ENCODE results near the gene R3HDM2. TPM values are rescaled to one million over a fixed set of nuclear protein-coding genes. Genes with fewer than 3 reads are reported as not detected.

R3HDM2 gene
- total RNA-seq, 4 donors from 2014 or later = 21.7 to 37.6 (median 29.3) TPM

DNA sequence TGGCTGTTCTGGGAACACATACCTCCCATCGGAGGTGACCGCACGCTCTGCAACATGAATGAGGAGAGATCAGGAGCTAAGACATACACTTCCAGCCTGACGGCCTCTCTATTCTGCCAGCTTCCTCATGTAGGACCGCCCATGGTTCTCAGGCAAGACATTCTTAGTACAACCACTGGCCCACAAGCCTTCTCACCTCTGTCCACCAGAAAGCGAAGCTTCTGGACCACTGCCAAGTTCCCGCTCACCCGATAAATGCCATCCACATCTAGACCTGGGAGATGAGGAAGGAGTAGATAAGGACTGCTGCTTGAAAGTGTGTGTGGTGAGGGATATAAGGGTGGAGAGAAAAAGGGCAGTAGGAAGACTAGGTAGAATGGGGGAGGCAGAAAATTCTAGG is 43.6 kb upstream of the R3HDM2 start:
- H3K36me3 ChIP-seq = no peaks in the 10 kb centered on the region
- H3K4me1 ChIP-seq = peaks cover 16 to 28% (median 18%) of the 10 kb centered on the region in 3 donors
- intact Hi-C loops (cut with DNase I) = no loop called here
- DNase-seq = no peak
- 75 to 88% methylated on average over 8 of the region's 8 CpGs for WGBS, 2 donors
- peaks cover 8 to 97% (median 18%) of the 10 kb centered on the region in 4 donors for H3K27me3 ChIP-seq
- H3K4me3 ChIP-seq = no peak overlapping the region
- no peak for TF ChIP-seq POLR2A (IDR thresholded peaks at IDR 0.05)
- TF ChIP-seq, protein P1, sequence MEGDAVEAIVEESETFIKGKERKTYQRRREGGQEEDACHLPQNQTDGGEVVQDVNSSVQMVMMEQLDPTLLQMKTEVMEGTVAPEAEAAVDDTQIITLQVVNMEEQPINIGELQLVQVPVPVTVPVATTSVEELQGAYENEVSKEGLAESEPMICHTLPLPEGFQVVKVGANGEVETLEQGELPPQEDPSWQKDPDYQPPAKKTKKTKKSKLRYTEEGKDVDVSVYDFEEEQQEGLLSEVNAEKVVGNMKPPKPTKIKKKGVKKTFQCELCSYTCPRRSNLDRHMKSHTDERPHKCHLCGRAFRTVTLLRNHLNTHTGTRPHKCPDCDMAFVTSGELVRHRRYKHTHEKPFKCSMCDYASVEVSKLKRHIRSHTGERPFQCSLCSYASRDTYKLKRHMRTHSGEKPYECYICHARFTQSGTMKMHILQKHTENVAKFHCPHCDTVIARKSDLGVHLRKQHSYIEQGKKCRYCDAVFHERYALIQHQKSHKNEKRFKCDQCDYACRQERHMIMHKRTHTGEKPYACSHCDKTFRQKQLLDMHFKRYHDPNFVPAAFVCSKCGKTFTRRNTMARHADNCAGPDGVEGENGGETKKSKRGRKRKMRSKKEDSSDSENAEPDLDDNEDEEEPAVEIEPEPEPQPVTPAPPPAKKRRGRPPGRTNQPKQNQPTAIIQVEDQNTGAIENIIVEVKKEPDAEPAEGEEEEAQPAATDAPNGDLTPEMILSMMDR (IDR thresholded peaks at IDR 0.05) = no peak
- H3K27ac ChIP-seq = no peak overlapping the region
- H3K9me3 ChIP-seq = no peaks in the 10 kb centered on the region

DNA sequence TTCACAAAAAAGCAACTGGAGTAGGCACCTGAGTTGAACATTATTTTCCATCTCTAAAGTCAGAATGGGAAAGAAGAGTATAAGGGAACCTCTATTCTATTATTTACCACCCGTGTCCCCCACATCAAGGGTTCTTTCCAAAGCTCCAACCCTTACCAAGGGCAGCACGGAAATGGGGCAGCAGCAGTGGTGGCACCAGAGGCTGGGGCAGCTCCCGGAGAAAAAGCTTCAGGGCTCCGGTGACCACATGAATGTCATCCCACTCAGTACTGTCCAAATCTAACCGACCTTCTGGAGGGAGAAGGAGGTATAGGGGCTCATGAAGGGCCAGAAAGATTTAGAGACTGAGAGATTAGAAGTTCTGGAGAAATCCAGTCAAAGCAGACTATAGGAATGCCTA is 43.0 kb upstream of the R3HDM2 start:
- intact Hi-C loops (cut with DNase I) = no loop called here
- Histone ChIP-seq H3K4me3 (no peak overlapping the region), H3K27me3 (peaks cover 8 to 98% (median 18%) of the 10 kb centered on the region in 4 donors), H3K9me3 (no peaks in the 10 kb centered on the region), H3K4me1 (peaks cover 16 to 27% (median 18%) of the 10 kb centered on the region in 3 donors), H3K36me3 (no peaks in the 10 kb centered on the region), H3K27ac (no peak overlapping the region)
- no peak for DNase-seq
- WGBS, 2 donors = 75 to 83% methylated on average over 1 to 5 of the region's 5 CpGs
- TF ChIP-seq, protein P1 (IDR thresholded peaks at IDR 0.05) = no peak
- no peak for TF ChIP-seq POLR2A (IDR thresholded peaks at IDR 0.05)

DNA sequence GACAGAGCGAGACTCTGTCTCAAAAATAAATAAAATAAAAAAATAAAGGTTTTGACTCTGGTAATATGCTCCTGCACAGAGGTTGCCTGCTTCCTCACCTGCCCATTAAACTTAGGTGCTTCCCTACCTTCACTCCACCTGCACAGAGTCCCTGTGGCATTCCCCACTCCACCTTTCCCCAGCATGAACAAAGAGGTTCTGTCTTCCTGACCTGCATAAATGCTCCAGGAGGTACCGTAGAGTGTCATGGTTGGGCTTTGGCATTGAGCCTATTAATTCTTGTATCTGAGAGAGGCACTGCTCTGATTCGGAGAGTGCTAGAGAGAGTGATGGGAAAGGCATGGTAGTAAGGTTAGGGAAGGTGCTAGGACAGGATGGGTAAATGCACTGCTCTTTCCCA is 42.5 kb upstream of the R3HDM2 start:
- H3K4me1 ChIP-seq = peaks cover 16 to 22% (median 18%) of the 10 kb centered on the region in 3 donors
- H3K36me3 ChIP-seq = no peaks in the 10 kb centered on the region
- intact Hi-C loops (cut with DNase I) = no loop called here
- no peak for TF ChIP-seq POLR2A (IDR thresholded peaks at IDR 0.05)
- TF ChIP-seq, protein P1 (IDR thresholded peaks at IDR 0.05) = no peak
- H3K4me3 ChIP-seq = no peak overlapping the region
- no peak overlapping the region for H3K27ac ChIP-seq
- whole genome bisulfite sequencing, 2 donors = 49% methylated on average over 3 of the region's 3 CpGs
- H3K27me3 ChIP-seq = peaks cover 8 to 99% (median 18%) of the 10 kb centered on the region in 4 donors
- no peak for DNase-seq
- no peaks in the 10 kb centered on the region for H3K9me3 ChIP-seq

DNA sequence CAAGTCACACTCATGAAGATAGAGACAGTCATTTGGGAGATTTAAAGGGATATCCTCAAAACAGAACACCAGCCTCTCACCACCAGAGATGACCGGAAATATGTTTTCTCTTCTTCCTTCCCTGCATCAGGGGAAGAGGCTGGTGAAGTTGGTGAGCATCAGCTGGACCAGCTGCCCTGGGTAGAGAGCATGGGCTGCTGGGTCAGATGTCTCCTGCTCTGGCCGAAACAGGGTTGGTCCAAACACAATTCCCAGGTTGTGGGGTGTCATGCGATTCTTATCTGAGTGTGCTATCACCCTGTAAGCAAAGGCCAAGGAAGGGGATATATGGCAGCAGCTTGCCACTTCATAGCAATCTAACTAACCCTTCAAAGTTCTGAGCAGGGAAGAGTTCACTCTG is 41.5 kb upstream of the R3HDM2 start:
- Histone ChIP-seq H3K9me3 (no peaks in the 10 kb centered on the region), H3K36me3 (no peaks in the 10 kb centered on the region), H3K27ac (no peak overlapping the region), H3K4me3 (no peak overlapping the region), H3K4me1 (peaks cover 16 to 20% (median 18%) of the 10 kb centered on the region in 3 donors), H3K27me3 (peaks cover 8 to 98% (median 18%) of the 10 kb centered on the region in 4 donors)
- no peak for DNase-seq
- intact Hi-C loops (cut with DNase I) = no loop called here
- TF ChIP-seq POLR2A (IDR thresholded peaks at IDR 0.05) = no peak
- TF ChIP-seq, protein P1 (IDR thresholded peaks at IDR 0.05) = no peak
- WGBS, 2 donors = 97 to 100% methylated on average over 2 to 3 of the region's 3 CpGs

DNA sequence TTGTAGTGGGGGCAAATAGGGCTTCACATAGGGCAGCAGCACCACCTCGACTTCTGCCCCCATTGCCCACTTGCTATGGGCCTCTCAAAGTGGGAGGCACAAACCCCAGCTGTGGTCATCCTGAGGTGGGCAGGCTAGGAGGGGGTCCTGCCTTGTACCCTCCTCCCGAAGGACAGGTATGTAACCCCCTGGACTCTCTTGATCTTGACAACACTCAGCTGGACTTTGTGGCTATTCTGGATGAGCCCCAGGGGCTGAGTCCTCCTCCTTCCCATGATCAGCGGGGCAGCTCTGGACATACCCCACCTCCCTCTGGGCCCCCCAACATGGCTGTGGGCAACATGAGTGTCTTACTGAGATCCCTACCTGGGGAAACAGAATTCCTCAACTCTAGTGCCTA is 40.8 kb upstream of the R3HDM2 start:
- 94 to 100% methylated on average over 3 of the region's 3 CpGs for WGBS, 2 donors
- no peak for TF ChIP-seq POLR2A (IDR thresholded peaks at IDR 0.05)
- TF ChIP-seq, protein P1 (IDR thresholded peaks at IDR 0.05) = no peak
- Histone ChIP-seq H3K4me3 (no peak overlapping the region), H3K4me1 (peaks cover 16 to 20% (median 18%) of the 10 kb centered on the region in 3 donors), H3K27me3 (peaks cover 8 to 98% (median 18%) of the 10 kb centered on the region in 4 donors), H3K27ac (no peak overlapping the region), H3K36me3 (no peaks in the 10 kb centered on the region), H3K9me3 (no peaks in the 10 kb centered on the region)
- DNase-seq = no peak
- intact Hi-C loops (cut with DNase I) = no loop called here
